GM12891 (cell line): Measurements from ENCODE around the gene KCNE2.
"Not testable (repeated sequence)": the region's sequence is repeated elsewhere in the genome, so short reads cannot be mapped to it uniquely, and the experiment has no call there.

ENCODE experiments used
- POLR2A ChIP-seq: IDR thresholded peaks from 2 replicates; pipeline ENCODE4 v1.6.1; 2011; ENCODE audit warnings: low read depth, low read length, control low read depth
- POLR2AphosphoS5 ChIP-seq: IDR thresholded peaks from 2 replicates; pipeline ENCODE4 v1.6.1; 2011; ENCODE audit warnings: low read depth, low read length, control low read depth
- POU2F2 ChIP-seq: IDR thresholded peaks from 2 replicates; pipeline ENCODE4 v1.6.1; 2011; ENCODE audit warnings: low read depth, mild to moderate bottlenecking, control low read depth, low read length, moderate library complexity
- TAF1 ChIP-seq: IDR thresholded peaks from 2 replicates; pipeline ENCODE4 v1.6.1; 2011; ENCODE audit warnings: low read depth, low read length, control low read depth

DNA sequence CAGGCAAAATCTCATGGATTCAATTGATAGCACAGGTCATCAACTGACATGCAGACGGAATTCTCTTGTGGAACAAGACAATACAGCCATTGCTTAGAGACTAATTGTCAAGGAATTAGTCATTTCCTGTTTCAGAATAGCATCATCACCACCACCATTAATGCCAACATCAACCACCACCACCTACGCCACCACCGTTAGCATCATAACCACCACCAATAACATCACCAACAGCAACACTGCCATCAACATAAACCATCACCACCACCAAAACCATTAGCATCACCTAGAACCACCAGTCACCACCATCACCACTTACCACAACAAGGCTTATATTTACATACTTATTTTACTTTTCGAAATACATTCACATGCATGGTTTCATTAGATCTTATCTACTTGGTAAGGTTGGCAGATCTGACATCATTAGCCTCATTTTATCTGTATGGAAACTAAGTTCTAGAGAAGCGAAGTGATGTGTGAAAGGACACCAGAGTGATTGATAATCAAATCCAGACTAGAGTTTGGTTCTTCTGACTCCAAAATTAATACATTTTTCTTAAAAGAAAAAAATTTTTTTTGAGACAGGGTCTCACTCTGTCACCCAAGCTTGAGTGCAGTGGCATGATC lies 53.8 kb downstream of the KCNE2 start:
- not testable (repeated sequence) for TF ChIP-seq POLR2AphosphoS5, POU2F2, POLR2A, TAF1
